SW480 (cell line): ENCODE data around the gene GJA5.

ENCODE experiments used
- DNase-seq: peaks from one replicate; pipeline ENCODE4 v3.0.0-alpha.2; 2016; ENCODE audit warnings: low spot score

GJA5 gene

GRCh38 chr1:147726168-147726567 is 34.2 kb downstream of the GJA5 start:
- no peak for DNase-seq

DNA sequence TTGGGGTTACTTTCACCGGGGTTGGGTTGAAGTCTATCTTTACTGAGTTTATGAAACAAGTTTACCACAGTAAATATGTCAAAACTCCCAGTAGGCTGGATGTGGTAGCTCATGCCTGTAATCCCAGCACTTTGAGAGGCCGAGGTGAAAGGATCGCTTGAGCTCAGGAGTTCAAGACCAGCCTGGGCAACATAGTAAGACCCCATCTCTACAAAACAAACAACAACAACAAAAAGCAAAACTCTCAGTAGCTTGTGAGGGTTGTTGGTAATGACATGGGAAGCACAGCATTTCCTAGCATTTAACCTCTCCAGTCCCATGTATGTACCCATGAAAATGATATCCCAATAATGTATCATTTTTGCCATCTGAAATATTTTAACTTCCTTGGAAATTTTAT is 34.7 kb downstream of the GJA5 start:
- no peak for DNase-seq

GRCh38 chr1:147723691-147724323 is 36.6 kb downstream of the GJA5 start:
- DNase-seq, result peak; percentile 41

- DNase-seq, result no peak
Measured at GRCh38 chr1:147722124-147722523, 38.3 kb downstream of the GJA5 start.

- no peak for DNase-seq
Measured at GRCh38 chr1:147721716-147722115, 38.7 kb downstream of the GJA5 start.

- no peak for DNase-seq
Measured at GRCh38 chr1:147720557-147720956, 39.8 kb downstream of the GJA5 start.

DNA sequence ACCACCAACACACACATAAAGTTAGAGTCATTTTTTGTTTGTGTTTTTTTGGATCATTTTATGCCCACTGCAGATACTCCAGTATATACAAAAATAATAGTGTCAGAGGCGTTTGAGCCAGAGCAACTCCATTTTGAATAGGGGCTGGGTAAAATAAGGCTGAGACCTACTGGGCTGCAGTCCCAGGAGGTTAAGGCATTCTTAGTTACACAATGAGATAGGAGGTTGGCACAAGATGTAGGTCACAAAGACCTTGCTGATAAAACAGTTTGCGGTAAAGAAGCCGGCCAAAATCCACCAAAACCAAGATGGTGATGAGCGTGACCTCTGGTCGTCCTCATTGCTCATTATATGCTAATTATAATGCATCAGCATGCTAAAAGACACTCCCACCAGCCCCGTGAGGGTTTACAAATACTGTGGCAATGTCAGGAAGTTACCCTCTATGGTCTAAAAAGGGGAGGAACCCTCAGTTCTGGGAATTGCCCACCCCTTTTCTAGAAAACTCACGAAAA is 40.6 kb downstream of the GJA5 start:
- no peak for DNase-seq

- no peak for DNase-seq
Measured at GRCh38 chr1:147719029-147719698, 41.2 kb downstream of the GJA5 start.

DNA sequence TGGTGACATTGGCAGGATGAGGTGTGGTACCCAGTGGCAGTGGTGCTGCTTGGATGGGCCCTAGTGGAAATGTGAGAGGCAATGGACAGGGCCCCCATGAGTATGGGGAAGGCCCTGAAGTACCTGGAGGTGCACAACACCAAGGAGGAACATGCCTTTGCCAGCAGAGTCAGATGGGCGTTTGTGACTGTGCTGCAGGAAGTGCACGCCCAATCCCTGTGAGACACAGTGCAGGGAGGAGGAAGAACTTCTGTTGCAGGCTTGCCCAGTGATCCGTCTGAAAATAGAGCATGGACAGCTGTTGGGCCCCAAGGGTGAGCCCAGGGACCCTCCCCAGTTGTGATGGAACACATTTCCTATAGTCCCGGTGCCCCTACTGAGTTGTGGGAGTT is 42.7 kb downstream of the GJA5 start:
- DNase-seq, result no peak

DNA sequence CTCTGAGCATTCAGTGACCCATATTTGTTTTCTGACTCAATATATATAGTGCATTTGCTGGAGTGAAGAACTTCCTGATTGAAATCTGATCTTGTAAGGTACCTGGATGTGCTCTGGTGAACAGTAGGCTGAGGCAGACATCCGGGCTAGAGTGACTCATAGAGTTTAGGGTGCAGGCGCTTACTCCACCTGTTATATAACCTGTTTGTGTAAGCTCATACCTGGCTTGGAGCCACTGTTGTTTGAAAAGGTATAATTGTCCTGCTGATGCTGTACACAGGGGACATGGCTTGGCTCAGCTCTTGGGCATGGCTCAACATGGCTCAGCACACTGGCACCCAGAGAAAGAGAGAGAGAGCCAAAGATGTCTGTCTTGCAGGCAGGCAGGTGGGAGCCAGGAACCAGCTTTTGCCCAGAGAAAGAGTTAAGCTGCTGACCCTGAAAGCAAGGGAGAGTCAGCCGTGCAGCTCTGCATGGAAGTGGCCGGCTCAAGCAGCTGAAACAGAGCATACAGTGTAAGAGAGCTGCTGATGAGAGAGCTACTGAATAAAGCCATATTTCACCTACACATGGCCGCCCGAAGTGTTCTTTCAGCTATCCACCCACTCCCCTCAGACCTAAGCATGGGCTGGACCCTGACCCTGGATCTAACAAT is 43.2 kb downstream of the GJA5 start:
- peak; percentile 97 for DNase-seq

DNA sequence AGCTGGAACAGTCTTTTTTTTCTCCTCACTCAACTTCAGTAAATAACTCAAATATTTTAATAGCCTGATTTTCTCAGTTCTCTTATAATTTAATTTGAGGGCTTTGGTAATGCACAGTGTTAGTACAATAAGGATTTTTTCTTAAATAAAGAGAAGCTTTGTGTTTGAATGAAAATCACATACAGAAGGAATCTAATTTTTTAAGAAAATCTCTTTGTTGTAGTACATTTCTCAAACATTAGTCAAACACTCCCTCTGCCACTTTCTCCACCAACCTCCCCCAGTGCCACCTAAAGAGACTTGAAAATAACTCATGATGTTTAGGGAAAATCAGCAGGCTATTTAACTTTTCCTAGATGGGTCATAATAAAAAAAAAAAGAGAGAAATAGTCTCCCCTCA is 47.8 kb downstream of the GJA5 start:
- DNase-seq, result no peak
